Measurements from ENCODE around the gene TESK2.
"Not testable (repeated sequence)": the region's sequence is repeated elsewhere in the genome, so short reads cannot be mapped to it uniquely, and the experiment has no call there.

The TESK2 gene, protein sequence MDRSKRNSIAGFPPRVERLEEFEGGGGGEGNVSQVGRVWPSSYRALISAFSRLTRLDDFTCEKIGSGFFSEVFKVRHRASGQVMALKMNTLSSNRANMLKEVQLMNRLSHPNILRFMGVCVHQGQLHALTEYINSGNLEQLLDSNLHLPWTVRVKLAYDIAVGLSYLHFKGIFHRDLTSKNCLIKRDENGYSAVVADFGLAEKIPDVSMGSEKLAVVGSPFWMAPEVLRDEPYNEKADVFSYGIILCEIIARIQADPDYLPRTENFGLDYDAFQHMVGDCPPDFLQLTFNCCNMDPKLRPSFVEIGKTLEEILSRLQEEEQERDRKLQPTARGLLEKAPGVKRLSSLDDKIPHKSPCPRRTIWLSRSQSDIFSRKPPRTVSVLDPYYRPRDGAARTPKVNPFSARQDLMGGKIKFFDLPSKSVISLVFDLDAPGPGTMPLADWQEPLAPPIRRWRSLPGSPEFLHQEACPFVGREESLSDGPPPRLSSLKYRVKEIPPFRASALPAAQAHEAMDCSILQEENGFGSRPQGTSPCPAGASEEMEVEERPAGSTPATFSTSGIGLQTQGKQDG

GRCh38 chr1:45490626-45491486, at the start of gene TESK2:
Gene TESK2, minus strand, starts transcription at chr1:45491163. Its CDS starts 33,378 bp downstream, at chr1:45457785.
- DNase-seq = peak; percentile 99

DNA sequence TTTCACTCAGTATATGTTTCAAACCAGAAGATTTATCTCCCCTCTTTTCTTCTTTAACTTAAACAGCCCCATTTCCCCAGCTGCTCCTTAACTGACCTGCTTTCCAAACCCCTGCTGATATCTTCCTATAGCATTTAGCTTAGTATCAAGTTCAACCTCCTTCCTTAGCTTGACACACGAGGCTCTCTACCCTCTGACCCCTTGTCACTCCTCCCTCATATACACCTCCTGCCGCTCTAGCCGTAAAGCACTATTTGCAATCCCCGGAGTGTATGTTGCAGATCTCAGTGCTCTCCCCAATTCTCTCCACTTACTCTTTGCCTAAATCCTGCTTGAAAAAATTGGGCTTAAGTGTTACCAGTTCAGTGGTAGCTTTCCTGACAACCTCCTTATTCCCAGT, 45.9 kb upstream of the TESK2 start:
- DNase-seq = no peak

- DNase-seq = no peak
These were observed 45.2 kb upstream of the TESK2 start for GRCh38 chr1:45535988-45536766.

DNA sequence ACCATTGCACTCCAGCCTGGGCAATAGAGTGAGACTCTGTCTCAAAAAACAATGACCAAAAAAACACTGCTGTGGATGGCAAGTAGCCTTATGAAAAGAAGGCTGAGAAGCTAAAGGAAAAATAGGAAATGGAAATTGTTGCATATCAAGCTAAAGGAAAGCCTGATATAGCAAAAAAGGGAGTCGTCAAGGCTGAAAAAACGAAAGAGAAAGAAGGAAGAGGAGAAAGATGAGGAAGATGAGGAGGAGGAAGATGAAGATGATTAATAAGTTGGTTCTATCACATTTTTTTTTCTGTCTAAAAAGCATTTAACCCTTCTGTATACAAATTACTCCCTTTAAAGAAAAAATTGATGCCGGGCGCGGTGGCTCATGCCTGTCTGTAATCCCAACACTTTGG, 40.9 kb upstream of the TESK2 start:
- DNase-seq = peak; percentile 76

GRCh38 chr1:45530632-45531135, 39.7 kb upstream of the TESK2 start:
- no peak for DNase-seq

DNA sequence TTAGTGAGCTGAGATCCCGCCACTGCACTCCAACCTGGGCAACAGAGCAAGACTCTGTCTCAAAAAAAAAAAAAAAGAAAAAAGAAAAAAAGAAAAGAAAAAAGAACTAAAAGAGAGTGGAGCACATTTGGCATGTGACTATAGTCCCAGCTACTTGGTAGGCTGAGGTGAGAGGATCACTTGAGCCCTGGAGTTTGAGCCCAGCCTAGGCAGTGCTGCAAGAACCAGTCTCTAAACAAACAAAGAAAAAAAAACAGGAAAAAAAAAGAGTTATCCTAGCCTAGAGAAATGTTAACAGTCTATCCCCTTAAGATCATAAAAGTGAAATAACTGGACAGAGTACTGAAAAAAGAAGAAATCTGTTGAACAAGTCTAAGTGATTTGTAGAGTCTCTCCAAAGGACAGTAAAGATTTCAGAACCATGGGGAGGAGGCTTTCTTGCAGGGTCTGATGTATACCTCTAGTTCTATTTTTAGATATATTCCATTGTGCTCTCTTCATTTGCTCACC, 35.2 kb upstream of the TESK2 start:
- DNase-seq = no peak

DNA sequence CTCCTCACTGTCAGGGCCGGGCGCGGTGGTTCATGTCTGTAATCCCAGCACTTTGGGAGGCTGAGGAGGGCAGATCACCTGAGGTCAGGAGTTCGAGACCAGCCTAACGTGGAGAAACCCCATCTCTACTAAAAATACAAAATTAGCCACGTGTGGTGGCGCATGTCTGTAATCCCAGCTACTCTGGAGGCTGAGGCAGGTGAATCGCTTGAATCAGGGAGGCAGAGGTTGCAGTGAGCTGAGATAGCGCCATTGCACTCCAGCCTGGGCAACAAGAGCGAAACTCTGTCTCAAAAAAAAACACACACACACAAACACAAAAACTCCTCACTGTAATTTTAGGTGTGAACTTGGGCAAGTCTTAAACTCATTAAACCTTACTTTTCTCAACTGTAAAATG, 33.0 kb upstream of the TESK2 start:
- DNase-seq = not testable (repeated sequence)

- DNase-seq = not testable (repeated sequence)
These were observed 32.6 kb upstream of the TESK2 start for GRCh38 chr1:45523516-45523915.

DNA sequence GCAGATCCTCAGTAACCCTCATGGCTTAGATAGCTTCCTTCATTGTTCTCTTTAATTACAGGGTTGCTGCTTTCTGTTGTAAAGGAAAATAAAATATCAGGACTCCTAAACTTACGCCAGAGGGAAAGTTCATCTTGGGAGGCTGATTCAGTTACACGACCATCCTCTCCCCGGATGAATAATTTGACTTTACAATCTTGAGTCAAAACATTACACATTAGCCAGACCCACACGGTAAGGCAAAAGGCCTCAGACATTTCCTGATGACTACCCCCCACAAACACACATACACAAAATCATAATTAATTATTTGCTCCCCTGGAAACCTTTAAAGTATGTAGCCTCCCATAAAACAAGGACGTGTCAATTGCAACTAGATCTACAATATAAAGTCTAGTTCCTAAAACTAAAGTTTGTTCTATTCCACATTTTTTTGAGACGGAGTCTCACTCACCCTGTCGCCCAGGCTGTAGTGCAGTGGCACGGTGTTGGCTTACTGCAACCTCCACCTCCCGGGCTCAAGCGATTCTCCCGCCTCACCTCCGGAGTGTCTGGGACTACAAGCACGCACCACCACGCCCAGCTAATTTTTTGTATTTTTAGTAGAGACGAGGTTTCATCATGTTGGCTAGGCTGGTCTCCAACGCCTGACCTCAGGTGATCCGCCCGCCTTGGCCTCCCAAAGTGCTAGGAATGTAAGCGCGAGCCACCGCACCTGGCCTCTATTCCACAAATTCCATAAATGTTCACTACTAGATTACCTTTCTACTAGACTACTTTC, 31.6 kb upstream of the TESK2 start:
- no peak for DNase-seq

DNA sequence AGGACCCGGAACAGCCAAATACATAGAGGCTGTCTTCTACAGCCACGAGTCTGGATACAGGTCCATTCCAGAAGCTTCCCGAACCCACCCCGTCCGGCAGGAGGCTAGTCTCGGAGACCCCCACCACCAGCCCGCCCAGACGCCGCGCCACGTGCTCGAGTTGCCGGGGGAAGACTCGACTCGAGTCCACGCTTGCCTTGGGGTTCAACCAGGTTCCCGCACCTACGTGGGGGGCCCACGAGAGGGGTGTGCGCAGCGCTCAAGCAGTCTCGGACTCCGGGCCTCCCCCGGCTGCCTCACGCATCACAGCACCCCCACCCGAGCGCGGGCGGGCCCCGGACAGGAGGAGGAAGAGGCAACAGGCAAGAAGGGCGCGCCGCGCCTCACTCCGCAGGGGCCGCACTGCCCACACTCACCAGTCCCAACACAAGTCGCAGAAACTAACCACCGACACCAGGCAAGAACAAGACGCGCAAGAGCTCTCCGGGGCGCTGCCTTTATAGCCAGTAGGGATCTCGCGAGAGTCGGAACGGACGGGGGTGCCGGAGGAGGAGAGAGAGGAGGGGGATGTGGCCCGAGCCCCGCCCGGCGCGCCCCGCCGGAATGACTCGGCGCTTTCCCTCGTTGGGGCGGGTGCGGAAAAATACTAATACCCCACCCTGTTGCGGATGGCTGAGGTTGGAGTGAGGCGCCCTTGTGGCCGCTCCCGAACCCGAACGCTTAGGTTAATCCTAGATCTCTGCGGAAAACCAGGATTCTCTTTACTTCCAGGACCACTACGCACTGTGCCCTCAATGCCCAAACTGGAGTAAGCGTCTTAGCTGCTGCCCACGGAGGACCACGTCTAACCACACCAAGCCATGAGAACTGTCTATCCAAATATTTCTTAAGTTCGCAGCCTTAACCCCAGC, 30.7 kb upstream of the TESK2 start, which contains the start of gene PRDX1:
Gene PRDX1 (minus strand): TSS at position 472 of the 911 bp plus-strand sequence. CDS start 2,841 bp downstream, outside the sequence.
- DNase-seq = peak; percentile 96

DNA sequence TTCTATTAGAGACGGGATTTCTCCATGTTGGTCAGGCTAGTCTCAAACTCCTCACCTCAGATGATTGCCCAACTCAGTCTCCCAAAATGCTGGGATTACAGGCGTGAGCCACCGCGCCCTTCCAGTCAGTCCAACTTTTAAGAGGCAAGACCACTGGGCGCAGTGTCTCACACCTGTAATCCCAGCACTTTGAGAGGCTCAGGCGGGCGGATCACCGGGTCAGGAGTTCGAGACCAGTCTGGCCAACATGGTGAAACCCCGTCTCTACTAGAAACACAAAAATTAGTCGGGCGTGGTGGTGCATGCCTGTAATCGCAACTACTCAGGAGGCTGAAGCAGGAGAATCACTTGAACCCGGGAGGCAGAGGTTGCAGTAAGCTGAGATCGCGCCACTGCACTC, 28.8 kb upstream of the TESK2 start:
- not testable (repeated sequence) for DNase-seq

DNA sequence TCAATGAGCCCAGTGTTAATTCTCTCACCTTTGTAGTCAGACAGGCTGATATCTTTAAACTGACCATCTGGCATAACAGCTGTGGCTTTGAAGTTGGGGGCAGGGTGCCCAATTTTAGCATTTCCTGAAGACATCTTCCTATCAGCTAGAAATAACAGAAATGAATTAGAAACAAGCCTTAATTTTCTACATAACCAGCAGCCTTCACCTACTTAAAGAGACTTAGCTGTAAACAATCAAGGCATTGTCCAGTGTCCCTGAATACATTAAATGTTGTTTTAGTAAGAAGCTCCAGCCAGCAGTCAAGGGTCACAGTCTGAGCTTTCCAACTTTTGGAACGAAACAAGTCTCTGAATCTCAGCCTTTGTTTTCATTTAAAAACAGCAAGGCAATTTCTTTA, 27.9 kb upstream of the TESK2 start:
- DNase-seq = no peak

DNA sequence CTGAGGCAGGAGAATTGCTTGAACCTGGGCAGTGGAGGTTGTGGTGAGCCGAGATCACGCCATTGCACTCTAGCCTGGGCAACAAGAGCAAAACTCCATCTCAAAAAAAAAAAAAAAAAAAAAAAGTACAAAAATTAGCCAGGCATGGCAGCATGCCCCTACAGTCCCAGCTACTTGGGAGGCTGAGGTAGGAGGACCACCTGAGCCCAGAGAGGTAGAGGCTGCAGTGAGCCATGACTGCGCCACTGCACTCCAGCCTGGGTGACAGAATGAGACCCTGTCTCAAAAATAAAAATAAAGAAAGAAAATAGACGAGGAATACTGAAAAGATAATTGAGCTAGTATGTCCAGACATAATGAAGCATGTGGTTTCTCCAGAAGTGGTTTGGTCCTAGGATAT, 27.4 kb upstream of the TESK2 start:
- not testable (repeated sequence) for DNase-seq

GRCh38 chr1:45516465-45516864, 25.5 kb upstream of the TESK2 start:
- no peak for DNase-seq

- DNase-seq = no peak
These were observed 25.1 kb upstream of the TESK2 start for GRCh38 chr1:45516036-45516435.

- not testable (repeated sequence) for DNase-seq
These were observed 22.7 kb upstream of the TESK2 start for GRCh38 chr1:45513532-45514260.

GRCh38 chr1:45512641-45513054, 21.7 kb upstream of the TESK2 start:
- peak; percentile 80 for DNase-seq

GRCh38 chr1:45510972-45511527, 20.1 kb upstream of the TESK2 start:
- no peak for DNase-seq
